Activated CD8-positive, alpha-beta memory T cell treated with anti-CD3 and anti-CD28 coated beads, Interleukin-2, amount 50 U/mL, for 4 hours (primary cell): ENCODE results near the gene TPCN1.

Experiments
- DNase-seq: peaks from one replicate; pipeline ENCODE4 v3.0.0-alpha.2; 2020

The TPCN1 gene

GRCh38 chr12:113289361-113289760, 68.1 kb downstream of the TPCN1 start:
- DNase-seq, result no peak

GRCh38 chr12:113290506-113290905, 69.2 kb downstream of the TPCN1 start:
- no peak for DNase-seq

DNA sequence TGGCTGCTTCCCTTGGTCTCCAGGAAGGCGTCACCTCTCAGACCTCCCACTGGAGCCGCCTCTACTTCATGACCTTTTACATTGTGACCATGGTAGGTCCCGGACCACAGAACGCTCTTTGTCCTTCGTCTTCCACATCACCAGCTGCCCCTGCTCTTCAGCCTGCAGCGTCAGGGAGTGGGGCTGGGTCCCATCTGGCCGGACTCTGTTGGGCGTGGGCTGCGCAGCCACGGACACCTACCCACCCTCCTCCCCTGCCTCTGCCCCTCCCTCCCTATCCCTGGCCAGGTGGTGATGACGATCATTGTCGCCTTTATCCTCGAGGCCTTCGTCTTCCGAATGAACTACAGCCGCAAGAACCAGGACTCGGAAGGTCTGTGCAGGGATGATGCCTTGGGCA, 70.3 kb downstream of the TPCN1 start:
- DNase-seq, result no peak

DNA sequence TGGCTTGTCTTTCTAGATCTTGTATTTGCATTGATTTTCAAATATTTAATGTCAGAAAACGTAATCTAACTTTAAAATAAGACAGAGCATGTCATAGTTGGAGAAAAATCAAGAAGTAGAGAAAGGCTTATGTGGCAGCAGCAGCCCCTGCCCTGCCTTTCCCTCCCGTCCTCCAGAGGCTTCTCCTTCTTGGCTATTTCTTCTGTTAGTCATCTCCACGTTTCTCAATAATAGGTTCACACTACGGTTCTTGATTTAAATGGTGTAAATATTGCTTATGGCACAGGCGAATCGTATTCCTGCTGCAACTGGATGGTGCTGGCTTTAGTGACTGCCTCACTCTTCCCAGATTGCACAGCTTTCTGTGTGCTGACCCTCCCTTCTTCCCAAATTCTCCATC, 70.8 kb downstream of the TPCN1 start:
- no peak for DNase-seq

DNA sequence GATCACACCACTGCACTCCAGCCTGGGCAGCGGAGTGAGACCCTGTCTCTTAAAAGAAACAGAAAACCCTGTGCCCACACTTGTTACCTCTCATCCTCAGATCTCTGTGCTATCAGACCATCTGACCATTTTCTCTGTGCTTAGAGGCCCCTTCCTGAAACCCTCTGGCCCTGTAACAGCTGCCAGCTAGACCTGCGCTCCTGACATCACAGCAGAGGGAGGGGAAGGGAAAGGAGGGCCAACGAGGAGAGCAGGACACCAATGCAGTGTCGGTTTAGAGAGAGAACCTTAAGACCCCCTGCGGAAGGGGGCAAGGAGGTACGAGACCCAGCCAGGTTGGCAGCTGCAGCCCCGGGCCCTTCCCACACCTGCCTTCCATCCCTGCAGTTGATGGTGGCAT, 71.3 kb downstream of the TPCN1 start:
- no peak for DNase-seq

DNA sequence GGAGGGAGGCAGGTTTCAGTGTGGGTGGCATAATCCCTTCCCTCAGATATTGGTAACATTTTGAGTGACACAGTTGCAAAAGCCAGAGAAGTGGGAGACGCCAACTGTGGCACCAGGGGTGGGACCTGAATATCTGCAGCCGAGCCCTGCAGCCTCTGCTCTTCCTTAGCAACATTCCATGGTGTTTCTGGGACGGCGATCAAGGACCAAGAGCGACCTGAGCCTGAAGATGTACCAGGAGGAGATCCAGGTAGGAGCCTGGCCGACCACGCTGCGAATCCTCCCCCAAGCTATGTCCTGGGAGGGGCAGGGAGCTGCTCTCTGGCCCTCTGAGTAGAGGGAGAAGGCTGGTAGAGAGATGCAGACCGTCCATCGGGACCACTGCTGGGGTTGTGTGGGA, 71.8 kb downstream of the TPCN1 start:
- DNase-seq, result no peak

GRCh38 chr12:113295886-113296556, 74.8 kb downstream of the TPCN1 start:
- no peak for DNase-seq

DNA sequence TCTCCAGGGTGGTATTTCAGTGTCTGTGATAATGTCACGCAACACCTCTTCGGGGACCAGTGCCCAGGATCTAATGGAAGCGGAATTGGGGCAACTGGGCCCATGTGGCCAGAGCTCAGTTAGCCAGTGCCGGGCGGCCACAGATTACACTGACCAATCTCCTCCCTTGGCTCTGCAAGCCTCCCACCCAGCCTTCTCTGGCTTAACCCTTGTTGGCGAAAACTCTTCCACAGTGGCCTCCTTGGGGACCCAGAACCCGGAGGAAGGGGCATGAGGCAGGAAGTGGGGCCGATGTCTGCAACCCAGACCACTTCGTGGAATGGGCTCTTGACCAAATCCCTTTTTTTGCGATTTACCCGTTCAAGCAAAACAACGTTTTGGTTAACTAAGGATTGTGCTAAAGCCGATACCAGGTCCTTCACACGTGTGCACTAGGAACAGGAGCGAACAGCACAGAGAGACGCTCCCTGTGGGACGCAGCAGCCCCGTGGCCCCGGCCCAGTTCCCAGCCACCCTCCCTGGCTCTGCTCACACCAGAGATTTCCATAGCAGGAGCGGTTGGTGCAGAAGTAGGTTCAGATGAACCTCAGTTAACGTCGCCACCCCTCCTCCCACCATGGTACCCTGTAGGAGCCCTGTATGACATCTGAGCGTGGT, 75.4 kb downstream of the TPCN1 start:
- DNase-seq, result no peak

DNA sequence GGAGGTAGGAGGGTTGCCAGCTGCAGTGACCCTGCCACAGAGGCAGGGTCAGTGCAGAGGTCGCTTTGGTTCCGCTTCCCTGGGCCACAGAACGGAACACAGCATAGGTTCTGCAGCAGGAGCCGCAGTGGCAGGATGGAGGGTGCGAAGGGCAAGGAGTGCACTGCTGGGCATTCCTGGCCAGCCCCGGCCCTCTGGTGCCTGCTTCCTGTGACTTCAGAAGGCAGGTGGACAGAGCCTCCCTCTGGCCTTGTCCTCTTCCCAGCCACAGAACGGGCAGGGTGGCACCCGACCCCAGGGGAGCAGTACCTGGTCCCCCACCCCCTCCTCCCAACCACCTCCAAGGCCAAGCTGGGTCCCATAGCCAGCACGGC, 75.9 kb downstream of the TPCN1 start:
- no peak for DNase-seq

- DNase-seq, result no peak
Observed at GRCh38 chr12:113297621-113298471, 76.6 kb downstream of the TPCN1 start.

GRCh38 chr12:113298472-113298817, 77.2 kb downstream of the TPCN1 start:
- DNase-seq, result no peak

DNA sequence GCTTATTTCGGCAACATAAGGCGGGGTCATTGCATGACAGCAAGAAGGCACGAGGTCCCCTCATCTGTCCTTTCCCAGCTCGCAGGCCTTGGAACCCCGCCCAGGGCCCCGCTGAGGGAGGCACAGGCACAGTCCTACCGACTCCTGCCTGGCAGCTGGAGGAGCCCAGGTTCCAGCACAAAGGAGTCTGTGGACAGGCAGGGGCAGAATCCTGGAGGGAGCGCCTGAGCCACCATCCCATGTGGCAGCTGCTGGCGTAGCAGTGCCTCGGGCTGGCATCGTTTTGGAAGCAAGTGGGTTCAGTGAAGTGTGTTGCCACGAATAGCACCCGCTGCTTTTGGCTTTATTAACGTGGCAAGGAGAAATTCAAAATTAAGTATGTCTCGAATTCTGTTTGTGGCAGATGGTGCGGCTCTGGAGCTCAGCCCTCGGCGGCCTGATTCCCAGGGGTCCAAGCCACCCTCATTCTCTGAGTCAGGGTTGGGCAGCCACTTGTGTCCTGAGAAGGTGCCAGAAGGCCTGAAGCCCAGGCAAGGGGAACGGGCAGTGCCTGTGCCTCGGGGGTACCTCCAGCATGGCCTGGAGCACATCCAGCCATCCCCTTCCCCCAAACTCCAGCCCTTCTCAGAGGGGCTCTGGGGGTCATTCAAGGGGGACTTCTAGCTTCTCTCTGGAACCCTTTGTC, 77.7 kb downstream of the TPCN1 start:
- DNase-seq, result no peak

GRCh38 chr12:113299619-113300237, 78.5 kb downstream of the TPCN1 start:
- no peak for DNase-seq

- DNase-seq, result no peak
Observed at GRCh38 chr12:113301811-113302210, 80.5 kb downstream of the TPCN1 start.

DNA sequence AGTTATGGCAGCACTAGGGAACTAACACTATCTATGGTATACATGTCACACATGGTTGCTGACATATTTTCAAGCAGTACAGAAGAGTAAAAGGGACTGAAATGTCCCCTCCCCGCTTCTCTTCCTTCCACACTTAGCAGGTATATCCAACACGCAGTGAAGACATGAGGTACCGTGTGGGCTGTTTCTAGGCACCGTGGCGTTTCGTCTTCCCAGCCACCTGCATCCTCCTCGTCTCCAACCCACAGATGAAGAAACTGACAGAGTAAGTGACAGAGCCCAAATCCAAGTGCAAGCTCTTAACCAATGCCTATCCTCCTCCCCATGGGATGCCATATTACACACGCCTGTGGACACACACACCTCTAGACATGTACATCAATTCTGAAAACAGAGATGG, 81.2 kb downstream of the TPCN1 start:
- DNase-seq, result no peak

DNA sequence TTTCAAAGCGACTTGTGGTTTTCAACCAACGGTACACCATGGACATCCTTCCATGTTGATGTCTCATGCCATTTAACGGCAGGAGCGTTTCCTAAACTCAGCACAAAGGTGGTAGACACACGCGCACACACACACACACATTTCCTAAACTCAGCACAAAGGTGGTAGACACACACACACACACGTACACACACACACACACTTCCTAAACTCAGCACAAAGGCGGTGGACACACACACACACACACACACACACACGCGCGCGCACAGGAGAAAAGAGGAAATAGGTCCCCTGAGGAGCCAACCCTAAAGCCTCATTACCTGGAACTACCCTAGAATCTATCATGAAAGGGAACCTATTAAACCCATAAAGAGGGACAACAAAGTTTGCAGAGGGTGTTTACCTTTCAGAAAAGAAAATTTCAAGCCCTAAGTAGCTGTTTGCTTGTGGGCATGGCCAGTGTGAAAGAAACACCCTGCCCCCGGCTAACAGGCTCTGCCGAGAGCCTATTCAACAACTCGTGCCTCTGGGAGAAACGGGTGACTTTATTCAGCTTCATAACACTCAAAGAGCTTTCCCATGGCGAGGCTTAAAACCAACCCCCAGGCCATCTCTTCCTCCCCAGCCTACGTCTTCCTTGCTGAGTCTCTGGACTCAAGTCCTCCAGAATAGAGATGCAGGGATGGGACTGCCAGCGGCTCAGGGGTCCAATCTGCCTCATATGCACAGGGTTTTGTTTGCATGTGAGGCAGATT, 81.8 kb downstream of the TPCN1 start:
- DNase-seq, result no peak

DNA sequence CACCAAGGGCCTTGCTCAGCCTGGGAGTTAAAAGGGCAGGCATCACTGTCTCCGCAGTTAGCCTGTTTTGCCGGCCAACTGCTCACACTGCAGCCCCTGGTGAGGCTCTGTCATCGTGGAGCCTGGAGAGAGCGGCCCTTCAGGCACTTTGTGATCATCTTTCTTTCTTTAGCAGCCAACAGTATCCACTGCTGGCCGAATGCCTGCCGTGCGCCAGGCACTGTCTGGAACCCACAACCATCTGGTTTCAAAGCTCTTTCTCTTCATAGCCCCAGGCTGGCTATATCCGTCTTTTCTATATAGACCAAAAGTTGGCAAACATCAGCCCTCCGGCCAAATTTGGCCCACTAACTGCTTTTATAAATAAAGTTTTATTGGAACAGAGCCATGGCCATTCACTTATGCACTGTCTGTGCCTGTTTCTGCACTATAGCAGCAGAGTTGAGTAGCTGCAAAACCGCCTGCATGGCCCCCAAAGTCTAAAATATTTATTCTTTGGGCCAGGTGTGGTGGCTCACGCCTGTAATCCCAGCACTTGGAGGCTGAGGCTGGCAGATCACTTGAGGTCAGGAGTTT, 84.1 kb downstream of the TPCN1 start:
- no peak for DNase-seq

GRCh38 chr12:113306382-113306781, 85.1 kb downstream of the TPCN1 start:
- DNase-seq, result no peak

DNA sequence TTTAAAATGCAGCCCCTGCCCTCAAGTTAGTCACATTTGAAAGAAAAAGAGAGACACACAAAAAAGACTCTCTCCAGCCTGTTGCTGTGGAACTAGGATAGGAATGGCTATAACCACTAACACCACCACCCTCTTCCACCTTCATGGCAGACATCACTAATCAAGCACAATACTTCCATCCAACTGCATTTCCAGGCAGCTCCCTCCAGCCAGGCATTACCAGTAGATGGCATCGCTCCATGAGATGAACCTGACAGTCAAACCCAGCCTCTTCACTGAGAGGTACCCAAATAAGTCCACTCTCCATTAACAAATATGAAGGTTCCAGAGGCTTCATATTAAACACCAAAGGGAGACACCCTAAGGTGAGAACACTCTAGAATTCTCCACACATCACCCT, 89.2 kb downstream of the TPCN1 start:
- no peak for DNase-seq

DNA sequence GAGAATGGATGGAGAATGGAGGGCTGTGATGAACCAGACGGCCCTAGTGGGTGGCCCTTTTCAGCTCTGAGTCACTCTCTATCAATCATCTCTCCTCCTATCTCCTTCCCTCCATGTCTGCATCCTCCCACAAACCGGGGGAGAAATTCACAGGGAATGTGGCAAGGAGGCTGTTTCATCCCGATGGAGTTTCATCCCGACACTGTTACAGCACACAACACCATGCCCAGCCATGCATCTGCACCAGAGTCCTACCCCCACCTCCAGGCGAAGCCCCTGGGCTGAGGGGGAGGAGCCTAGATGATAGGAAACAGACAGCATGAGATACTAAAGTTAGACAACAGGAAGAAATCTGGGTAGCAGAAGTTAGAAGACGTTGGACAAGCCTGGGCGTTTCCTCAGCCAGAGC, 92.9 kb downstream of the TPCN1 start:
- no peak for DNase-seq

GRCh38 chr12:113315358-113315757, 94.1 kb downstream of the TPCN1 start:
- no peak for DNase-seq

DNA sequence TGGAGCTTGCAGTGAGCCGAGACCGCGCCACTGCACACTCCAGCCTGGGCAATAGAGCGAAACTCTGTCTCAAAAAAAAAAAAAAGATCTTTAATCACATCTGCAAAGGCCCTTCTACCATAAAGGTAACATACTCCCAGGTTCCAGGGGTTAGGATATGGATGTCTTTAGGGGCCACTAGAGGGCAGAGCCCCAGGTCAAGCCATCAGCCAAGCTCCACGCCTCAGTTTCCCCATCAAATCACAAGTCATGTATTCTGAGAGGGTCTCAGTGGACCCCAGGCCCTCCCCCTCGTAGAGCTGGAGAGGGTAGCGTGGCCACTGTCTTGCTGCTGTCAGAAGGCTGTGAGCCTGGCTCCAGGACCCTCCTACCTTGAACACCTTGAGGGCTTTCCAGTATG, 94.9 kb downstream of the TPCN1 start:
- no peak for DNase-seq
